GM19351 (cell line): ENCODE results near the gene UBR3.
A peak's percentile ranks its signal among the peaks of the same experiment; 100 is the strongest.
"Not testable (repeated sequence)": the region's sequence is repeated elsewhere in the genome, so short reads cannot be mapped to it uniquely, and the experiment has no call there.

Experiments used
- ATAC-seq: cut with Tn5 transposase; IDR thresholded peaks from one replicate; pipeline ENCODE4 v1.9.1; 2021; ENCODE audit warnings: mild to moderate bottlenecking, moderate library complexity; ENCODE audit not compliant: unreplicated experiment

The UBR3 gene

GRCh38 chr2:169823996-169824372, 3.3 kb upstream of the UBR3 start:
- no peak for ATAC-seq

- ATAC-seq = peak; percentile 63
Observed at GRCh38 chr2:169824373-169825333, 2.6 kb upstream of the UBR3 start, which contains the start of gene METTL5. TSS of gene METTL5 (minus strand) at chr2:169824905. CDS start at chr2:169824597, 308 bp downstream.

- peak; percentile 30 for ATAC-seq
Observed at GRCh38 chr2:169828141-169828811, 1.0 kb downstream of the UBR3 start.

- ATAC-seq = no peak
Observed at GRCh38 chr2:169834401-169834800, 7.1 kb downstream of the UBR3 start.

GRCh38 chr2:169838743-169839489, 11.7 kb downstream of the UBR3 start:
- ATAC-seq = no peak

- no peak for ATAC-seq
Observed at GRCh38 chr2:169839954-169840746, 12.9 kb downstream of the UBR3 start.

GRCh38 chr2:169840747-169841142, 13.5 kb downstream of the UBR3 start:
- no peak for ATAC-seq

- not testable (repeated sequence) for ATAC-seq
Observed at GRCh38 chr2:169841625-169842024, 14.4 kb downstream of the UBR3 start.

- ATAC-seq = no peak
Observed at GRCh38 chr2:169845016-169845415, 17.8 kb downstream of the UBR3 start.

GRCh38 chr2:169848959-169849693, 21.9 kb downstream of the UBR3 start:
- not testable (repeated sequence) for ATAC-seq

GRCh38 chr2:169849710-169850109, 22.5 kb downstream of the UBR3 start:
- no peak for ATAC-seq

- ATAC-seq = no peak
Observed at GRCh38 chr2:169853041-169853668, 25.9 kb downstream of the UBR3 start.

GRCh38 chr2:169855281-169856258, 28.3 kb downstream of the UBR3 start:
- ATAC-seq = not testable (repeated sequence)

GRCh38 chr2:169859423-169859822, 32.2 kb downstream of the UBR3 start:
- no peak for ATAC-seq

GRCh38 chr2:169860149-169860548, 32.9 kb downstream of the UBR3 start:
- ATAC-seq = no peak

- no peak for ATAC-seq
Observed at GRCh38 chr2:169862816-169863215, 35.6 kb downstream of the UBR3 start.

GRCh38 chr2:169865492-169865891, 38.2 kb downstream of the UBR3 start:
- ATAC-seq = no peak

GRCh38 chr2:169866230-169866629, 39.0 kb downstream of the UBR3 start:
- not testable (repeated sequence) for ATAC-seq
